HepG2 (cell line): ENCODE measurements around the gene CPPED1. TPM values are rescaled to one million over a fixed set of nuclear protein-coding genes. Genes with fewer than 3 reads are reported as not detected.

Experiments used
- AKAP8 ChIP-seq: sonication (generic); formaldehyde crosslinking; IDR thresholded peaks from 2 replicates; pipeline ENCODE4 v1.5.1; 2020; ENCODE audit warnings: mild to moderate bottlenecking, missing genetic modification reagents
- CHD4 ChIP-seq: fragments of 200-600 bp; sonication (generic); IDR thresholded peaks from 2 replicates; pipeline ENCODE4 v1.7.0; 2017; ENCODE audit warnings: mild to moderate bottlenecking, low read length, borderline replicate concordance
- EED ChIP-seq: sonication (generic); formaldehyde crosslinking; IDR thresholded peaks from 2 replicates; pipeline ENCODE4 v1.5.0; 2020; ENCODE audit warnings: mild to moderate bottlenecking, missing genetic modification reagents
- ISL2 ChIP-seq: sonication (generic); formaldehyde crosslinking; IDR thresholded peaks from 2 replicates; pipeline ENCODE4 v1.5.0; 2020; ENCODE audit warnings: missing genetic modification reagents
- NAIF1 ChIP-seq: sonication (generic); formaldehyde crosslinking; IDR thresholded peaks from 2 replicates; pipeline ENCODE4 v1.5.0; 2020; ENCODE audit warnings: mild to moderate bottlenecking, missing genetic modification reagents, borderline replicate concordance
- PLRG1 ChIP-seq: fragments of 450-650 bp; conservative IDR thresholded peaks from 2 replicates; pipeline ENCODE4 v1.6.1; 2016
- PTBP1 ChIP-seq: fragments of 200-400 bp; formaldehyde crosslinking; IDR thresholded peaks from 2 replicates; pipeline ENCODE4 v1.6.1; 2018; ENCODE audit warnings: low read length, low read depth; ENCODE audit not compliant: poor library complexity, severe bottlenecking
- SMAD3 ChIP-seq: sonication (generic); formaldehyde crosslinking; IDR thresholded peaks from 2 replicates; pipeline ENCODE4 v1.4.0; 2020; ENCODE audit warnings: missing genetic modification reagents
- ZBTB1 ChIP-seq: sonication (generic); formaldehyde crosslinking; IDR thresholded peaks from 2 replicates; pipeline ENCODE4 v1.4.0; 2020; ENCODE audit warnings: missing genetic modification reagents, borderline replicate concordance
- ZMAT3 ChIP-seq: sonication (generic); formaldehyde crosslinking; conservative IDR thresholded peaks from 2 replicates; pipeline ENCODE4 v1.7.0; 2021; ENCODE audit warnings: missing genetic modification reagents
- ZNF644 ChIP-seq: IDR thresholded peaks from 2 replicates; pipeline ENCODE4 v1.6.1; 2016; ENCODE audit warnings: low read depth
- ZNF788 ChIP-seq: sonication (generic); formaldehyde crosslinking; IDR thresholded peaks from 2 replicates; pipeline ENCODE4 v1.5.0; 2020; ENCODE audit warnings: mild to moderate bottlenecking, missing genetic modification reagents, borderline replicate concordance
- ZNF839 ChIP-seq: sonication (generic); formaldehyde crosslinking; IDR thresholded peaks from 2 replicates; pipeline ENCODE4 v1.4.0; 2020; ENCODE audit warnings: missing genetic modification reagents, mild to moderate bottlenecking, borderline replicate concordance
- polyA plus RNA-seq, 8 experiments: library from polyadenylated mRNA; depleted of rRNA in 3 of 8; stranded (reverse) in 7 of 8; unstranded in 1 of 8; fragments of >200 nt; fragmentation: Illumina TruSeq in 4 of 8; extraction: Trizol in 4 of 8; gene quantifications; 2 replicates each; pipeline versions ENCODE4 v1.2.1 to v1.2.3, GENCODE V29; 2011 to 2016; ENCODE audit warnings: low read depth in 4 of 8, missing spikeins in 1 of 8, mixed read lengths in 1 of 8; ENCODE audit not compliant: insufficient read depth in 1 of 8
- total RNA-seq, 5 experiments: library from RNA; depleted of rRNA; stranded (reverse); fragments of >200 nt; fragmentation: Illumina TruSeq; extraction: Trizol; gene quantifications; 2 replicates each; pipeline ENCODE4 v1.2.3, GENCODE V29; 2016; ENCODE audit warnings: low read depth in 1 of 5
- TF ChIP-seq, protein P1 (sequence below): sonication (generic); formaldehyde crosslinking; IDR thresholded peaks from 2 replicates; pipeline ENCODE4 v1.4.0; 2020; ENCODE audit warnings: mild to moderate bottlenecking, missing genetic modification reagents
- TF ChIP-seq, protein P2 (sequence below): sonication (generic); formaldehyde crosslinking; IDR thresholded peaks from 2 replicates; pipeline ENCODE4 v1.4.0; 2020; ENCODE audit warnings: mild to moderate bottlenecking, missing genetic modification reagents
- TF ChIP-seq, protein P3 (sequence below): sonication (generic); formaldehyde crosslinking; IDR thresholded peaks from 2 replicates; pipeline ENCODE4 v1.4.0; 2020; ENCODE audit warnings: missing genetic modification reagents, borderline replicate concordance

Gene CPPED1
- total and polyA plus RNA-seq, 2 of the 13 experiments (the other 11 are each of a cell fraction or from before 2014, with no cell fraction given) = 66.6 to 71.3 TPM

DNA sequence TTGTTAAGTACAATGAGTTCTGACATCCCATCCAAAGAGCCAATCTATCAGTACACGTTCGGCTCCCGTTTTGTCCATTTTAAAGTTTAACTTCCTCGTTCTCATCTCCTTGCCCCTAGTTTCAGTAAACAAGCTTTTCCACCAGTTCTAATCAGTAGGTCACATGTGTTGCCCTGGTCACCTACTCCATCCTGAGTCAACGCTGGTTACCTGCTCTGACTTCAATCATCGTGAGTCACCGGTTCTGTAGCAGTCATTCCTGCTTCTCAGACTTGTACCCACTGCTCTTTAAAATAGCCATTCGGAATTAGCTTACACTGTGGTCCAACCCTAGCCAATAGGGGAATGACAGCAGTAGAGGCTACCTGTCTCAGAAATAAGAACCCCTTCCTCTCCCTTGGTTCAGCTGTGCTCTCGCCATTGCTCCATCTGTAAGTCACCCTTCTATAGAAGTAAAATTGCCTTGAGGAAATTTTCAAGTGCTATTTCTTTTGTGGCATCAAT is 191.0 kb downstream of the CPPED1 start (continued):
- no peak for TF ChIP-seq ZMAT3 (CRISPR knock-in tag)
- peak; percentile 11; the same call in 1 of the 2 replicates for TF ChIP-seq NAIF1 (CRISPR knock-in tag)
- no peak for TF ChIP-seq CHD4
- no peak for TF ChIP-seq PTBP1
- no peak for TF ChIP-seq PLRG1
- TF ChIP-seq SMAD3 (CRISPR knock-in tag) = peak; percentile 73; the same call in 1 of the 2 replicates
- no peak for TF ChIP-seq AKAP8
- TF ChIP-seq EED (CRISPR knock-in tag) = no peak
- TF ChIP-seq ZNF644 (CRISPR knock-in tag) = peak; percentile 88
- TF ChIP-seq ZBTB1 (CRISPR knock-in tag) = no peak
- TF ChIP-seq, protein P1, sequence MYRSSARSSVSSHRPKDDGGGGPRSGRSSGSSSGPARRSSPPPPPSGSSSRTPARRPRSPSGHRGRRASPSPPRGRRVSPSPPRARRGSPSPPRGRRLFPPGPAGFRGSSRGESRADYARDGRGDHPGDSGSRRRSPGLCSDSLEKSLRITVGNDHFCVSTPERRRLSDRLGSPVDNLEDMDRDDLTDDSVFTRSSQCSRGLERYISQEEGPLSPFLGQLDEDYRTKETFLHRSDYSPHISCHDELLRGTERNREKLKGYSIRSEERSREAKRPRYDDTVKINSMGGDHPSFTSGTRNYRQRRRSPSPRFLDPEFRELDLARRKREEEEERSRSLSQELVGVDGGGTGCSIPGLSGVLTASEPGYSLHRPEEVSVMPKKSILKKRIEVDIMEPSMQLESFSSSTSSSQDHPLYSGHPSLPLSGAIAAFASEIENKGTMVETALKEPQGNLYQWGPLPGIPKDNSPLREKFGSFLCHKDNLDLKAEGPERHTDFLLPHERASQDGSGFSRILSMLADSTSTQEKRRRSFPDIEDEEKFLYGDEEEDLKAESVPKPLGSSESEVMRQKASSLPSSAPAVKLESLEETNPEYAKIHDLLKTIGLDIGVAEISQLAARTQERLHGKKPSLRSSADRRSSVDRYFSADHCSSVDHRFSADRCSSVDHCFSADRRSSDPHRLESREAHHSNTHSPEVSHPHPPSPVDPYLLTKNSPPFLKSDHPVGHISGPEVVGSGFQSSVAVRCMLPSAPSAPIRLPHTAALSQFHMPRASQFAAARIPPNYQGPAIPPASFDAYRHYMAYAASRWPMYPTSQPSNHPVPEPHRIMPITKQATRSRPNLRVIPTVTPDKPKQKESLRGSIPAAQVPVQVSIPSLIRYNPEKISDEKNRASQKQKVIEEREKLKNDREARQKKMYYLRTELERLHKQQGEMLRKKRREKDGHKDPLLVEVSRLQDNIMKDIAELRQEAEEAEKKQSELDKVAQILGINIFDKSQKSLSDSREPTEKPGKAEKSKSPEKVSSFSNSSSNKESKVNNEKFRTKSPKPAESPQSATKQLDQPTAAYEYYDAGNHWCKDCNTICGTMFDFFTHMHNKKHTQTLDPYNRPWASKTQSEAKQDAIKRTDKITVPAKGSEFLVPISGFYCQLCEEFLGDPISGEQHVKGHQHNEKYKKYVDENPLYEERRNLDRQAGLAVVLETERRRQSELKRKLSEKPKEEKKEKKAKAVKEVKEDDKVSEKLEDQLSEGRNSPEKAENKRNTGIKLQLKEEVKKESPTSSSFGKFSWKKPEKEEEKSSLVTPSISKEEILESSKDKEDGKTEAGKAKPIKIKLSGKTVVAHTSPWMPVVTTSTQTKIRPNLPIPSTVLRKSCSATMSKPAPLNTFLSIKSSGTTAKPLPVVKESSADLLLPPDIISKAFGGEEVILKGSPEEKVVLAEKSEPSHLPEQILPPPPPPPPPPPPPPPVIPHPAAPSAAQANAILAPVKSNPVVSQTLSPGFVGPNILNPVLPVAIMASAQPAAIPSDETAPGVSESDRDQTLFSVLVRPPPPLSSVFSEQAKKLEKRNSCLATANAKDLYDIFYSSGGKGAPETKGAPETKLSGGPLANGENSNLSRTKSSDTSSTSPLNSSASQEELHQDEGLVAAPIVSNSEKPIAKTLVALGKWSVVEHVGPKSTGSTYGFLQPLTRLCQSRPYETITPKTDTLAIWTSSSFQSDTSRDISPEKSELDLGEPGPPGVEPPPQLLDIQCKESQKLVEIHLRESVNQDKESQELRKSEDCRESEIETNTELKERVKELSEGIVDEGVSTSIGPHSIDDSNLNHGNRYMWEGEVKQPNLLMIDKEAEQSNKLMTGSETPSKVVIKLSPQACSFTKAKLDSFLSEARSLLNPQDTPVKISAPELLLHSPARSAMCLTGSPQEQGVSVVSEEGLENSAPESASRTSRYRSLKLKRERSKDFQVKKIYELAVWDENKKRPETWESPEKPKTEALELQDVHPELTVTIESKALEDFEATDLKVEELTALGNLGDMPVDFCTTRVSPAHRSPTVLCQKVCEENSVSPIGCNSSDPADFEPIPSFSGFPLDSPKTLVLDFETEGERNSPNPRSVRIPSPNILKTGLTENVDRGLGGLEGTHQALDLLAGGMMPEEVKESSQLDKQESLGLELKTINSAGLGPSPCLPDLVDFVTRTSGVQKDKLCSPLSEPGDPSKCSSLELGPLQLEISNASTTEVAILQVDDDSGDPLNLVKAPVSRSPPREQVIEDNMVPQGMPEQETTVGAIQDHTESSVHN (CRISPR knock-in tag) = no peak
- peak; percentile 32 for TF ChIP-seq ISL2 (CRISPR knock-in tag)
- TF ChIP-seq, protein P2, sequence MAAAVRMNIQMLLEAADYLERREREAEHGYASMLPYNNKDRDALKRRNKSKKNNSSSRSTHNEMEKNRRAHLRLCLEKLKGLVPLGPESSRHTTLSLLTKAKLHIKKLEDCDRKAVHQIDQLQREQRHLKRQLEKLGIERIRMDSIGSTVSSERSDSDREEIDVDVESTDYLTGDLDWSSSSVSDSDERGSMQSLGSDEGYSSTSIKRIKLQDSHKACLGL (CRISPR knock-in tag) = no peak
- peak; percentile 74; the same call in 1 of the 2 replicates for TF ChIP-seq ZNF788 (CRISPR knock-in tag)
- TF ChIP-seq, protein P3, sequence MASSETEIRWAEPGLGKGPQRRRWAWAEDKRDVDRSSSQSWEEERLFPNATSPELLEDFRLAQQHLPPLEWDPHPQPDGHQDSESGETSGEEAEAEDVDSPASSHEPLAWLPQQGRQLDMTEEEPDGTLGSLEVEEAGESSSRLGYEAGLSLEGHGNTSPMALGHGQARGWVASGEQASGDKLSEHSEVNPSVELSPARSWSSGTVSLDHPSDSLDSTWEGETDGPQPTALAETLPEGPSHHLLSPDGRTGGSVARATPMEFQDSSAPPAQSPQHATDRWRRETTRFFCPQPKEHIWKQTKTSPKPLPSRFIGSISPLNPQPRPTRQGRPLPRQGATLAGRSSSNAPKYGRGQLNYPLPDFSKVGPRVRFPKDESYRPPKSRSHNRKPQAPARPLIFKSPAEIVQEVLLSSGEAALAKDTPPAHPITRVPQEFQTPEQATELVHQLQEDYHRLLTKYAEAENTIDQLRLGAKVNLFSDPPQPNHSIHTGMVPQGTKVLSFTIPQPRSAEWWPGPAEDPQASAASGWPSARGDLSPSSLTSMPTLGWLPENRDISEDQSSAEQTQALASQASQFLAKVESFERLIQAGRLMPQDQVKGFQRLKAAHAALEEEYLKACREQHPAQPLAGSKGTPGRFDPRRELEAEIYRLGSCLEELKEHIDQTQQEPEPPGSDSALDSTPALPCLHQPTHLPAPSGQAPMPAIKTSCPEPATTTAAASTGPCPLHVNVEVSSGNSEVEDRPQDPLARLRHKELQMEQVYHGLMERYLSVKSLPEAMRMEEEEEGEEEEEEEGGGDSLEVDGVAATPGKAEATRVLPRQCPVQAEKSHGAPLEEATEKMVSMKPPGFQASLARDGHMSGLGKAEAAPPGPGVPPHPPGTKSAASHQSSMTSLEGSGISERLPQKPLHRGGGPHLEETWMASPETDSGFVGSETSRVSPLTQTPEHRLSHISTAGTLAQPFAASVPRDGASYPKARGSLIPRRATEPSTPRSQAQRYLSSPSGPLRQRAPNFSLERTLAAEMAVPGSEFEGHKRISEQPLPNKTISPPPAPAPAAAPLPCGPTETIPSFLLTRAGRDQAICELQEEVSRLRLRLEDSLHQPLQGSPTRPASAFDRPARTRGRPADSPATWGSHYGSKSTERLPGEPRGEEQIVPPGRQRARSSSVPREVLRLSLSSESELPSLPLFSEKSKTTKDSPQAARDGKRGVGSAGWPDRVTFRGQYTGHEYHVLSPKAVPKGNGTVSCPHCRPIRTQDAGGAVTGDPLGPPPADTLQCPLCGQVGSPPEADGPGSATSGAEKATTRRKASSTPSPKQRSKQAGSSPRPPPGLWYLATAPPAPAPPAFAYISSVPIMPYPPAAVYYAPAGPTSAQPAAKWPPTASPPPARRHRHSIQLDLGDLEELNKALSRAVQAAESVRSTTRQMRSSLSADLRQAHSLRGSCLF (CRISPR knock-in tag) = no peak
- no peak for TF ChIP-seq ZNF839 (CRISPR knock-in tag)
